HG03097 (cell line): ENCODE measurements around the gene RASGEF1B.

Experiments
- ATAC-seq: cut with Tn5 transposase; IDR thresholded peaks from one replicate; pipeline ENCODE4 v1.9.1; 2021; ENCODE audit not compliant: unreplicated experiment, low FRiP score

The RASGEF1B gene

DNA sequence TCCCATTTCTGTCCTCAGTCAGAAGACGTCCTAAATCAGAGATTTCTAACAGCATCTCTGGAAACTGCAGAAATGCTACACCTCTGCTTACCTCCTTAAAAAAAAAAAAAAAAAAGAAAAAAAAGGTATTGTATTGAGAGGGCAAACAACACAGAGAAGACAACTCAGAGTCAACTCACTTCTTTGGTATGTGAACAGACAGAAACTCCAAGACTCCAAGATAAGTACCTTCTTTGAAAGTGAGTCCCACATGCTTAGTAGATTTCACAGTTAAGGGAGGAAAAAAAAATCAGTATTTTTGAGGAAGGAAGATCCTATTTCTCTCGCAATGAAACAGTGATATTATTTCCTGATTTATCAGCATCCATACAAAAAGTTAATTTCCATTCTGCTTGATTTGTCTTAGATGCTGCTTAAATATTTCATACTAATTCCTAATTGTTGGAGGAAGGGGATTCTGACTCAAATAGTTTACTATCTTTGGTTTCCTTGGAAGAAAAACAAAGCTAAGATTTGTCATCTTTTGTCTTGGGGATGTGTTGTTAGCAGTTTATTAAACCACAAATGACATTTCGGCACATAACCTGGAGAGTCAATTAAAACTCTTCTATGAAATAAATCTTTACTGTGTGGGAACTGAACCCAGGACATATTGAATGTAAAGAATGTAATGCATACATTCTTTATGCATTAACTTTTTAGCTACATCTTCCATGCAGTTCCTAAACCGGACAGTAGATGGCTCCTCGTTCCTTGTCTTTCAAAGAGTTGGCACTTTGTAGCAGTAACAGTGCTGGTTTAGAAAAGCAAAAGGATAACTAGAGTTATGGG, 4.7 kb downstream of the RASGEF1B start:
- ATAC-seq = no peak

GRCh38 chr4:81465406-81466340, 6.0 kb downstream of the RASGEF1B start:
- ATAC-seq = no peak

DNA sequence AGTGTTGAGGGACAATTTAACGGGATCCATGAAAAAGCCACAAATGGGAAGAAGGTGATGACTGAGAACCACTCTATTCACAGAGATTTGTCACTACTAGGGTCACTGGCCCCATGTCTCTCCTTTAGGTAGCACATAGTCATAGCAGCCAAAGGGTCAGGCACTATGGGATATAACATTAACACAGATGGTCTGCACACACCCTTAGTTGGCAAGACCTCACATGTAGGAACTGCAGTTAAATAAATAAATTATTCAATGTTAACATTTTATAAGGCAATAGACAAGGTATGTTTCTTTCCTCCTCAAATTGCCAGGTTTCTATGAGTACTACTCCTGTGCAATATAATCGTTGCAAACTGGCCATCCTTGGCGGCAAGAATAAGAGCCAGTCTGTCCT, 10.9 kb downstream of the RASGEF1B start:
- ATAC-seq = no peak

DNA sequence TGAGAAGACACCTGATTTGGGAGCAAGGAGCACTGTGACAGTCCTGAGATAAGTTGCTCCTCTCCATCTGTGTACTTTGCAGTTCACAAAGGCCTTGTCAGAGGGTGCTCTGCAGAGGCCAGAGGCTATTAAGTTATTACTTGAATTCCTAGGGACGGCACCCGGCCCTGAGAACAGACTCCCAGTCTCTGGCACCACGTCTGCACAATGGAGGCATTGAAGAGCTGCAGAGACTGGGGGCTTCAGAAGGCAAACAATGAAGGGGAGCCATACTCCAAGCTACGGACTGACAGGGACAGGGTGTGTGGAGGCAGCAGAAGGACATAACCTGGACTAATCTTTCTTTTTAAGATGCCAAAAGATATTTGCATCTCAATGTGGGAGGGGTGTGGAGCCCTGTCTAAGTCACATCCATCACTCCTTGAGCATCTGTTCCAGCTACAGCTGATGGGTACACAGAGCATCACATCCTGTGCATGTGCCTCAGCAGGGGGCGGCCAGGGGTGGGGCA, 11.5 kb downstream of the RASGEF1B start:
- no peak for ATAC-seq

GRCh38 chr4:81459228-81459627, 12.5 kb downstream of the RASGEF1B start:
- ATAC-seq = no peak

- no peak for ATAC-seq
These were observed 13.7 kb downstream of the RASGEF1B start for GRCh38 chr4:81457921-81458520.

DNA sequence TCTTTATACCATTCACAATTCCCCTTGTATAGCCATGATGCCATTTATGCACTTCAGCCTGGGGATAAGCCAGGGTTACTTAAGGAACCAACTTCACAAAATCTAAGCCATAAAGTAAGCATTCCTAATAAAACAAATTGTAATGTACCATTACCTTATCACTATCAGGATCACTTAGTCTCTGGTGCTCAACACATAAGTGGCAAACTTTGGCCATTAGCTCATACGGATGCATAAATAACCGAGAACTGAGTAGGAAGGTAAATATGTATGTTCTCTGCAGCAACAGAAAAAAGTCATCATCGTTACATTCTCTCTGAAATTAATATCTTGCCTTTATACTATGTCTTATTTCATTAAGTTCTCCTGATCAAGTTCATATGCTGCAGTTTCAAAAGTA, 14.4 kb downstream of the RASGEF1B start:
- no peak for ATAC-seq

DNA sequence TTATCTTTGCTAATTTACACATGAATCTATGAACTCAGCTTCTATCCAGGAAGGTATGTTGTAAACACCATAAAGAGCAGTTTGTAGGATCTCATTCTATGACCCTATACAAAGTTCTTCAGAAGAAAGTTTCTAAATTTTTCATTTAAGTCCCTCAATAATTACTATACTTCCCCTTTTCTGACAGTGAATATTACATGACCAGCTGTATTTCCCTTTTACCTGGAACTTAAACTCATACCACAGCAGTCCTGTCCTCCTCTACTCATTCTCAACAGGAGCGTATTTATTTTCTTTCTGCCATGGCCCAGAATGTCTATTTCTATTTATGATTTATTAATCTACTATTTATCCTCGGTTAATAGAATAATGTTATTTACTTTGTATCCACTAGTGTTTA, 15.8 kb downstream of the RASGEF1B start:
- no peak for ATAC-seq

DNA sequence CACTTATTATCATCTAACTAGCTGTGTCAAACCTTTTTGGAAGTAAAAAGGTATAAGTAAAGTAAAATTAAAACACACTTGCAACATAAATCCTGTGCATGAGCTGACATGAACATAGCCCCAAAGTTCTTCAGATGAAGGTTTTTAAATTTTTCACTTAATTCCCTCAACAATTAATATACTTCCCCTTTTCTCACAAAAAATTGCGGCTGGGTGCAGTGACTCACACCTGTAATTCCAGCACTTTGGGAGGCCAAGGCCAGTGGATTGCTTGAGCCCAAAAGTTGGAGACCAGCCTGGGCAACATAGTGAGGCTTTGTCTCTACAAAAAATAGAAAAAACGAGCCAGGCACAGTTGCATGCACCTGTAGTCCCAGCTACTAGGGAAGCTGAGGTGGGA, 16.8 kb downstream of the RASGEF1B start:
- ATAC-seq = no peak

DNA sequence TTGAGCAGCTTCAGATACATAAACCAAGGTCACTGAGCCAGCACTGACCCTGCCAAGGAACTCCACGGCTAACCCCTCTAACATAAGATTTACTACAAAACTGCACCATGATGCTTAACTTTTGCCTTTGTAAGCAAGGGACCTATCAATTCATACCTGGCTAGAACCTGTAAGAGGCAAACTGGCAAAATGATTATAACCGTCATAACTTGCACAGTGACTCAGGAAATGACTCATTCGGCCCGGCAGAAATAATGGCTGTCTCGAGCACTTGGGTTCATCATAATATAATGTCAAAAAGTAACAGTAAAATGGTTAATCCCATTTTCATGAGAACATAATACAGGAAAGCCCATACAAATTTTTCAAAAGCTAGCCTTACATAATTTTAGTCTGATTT, 17.2 kb downstream of the RASGEF1B start:
- ATAC-seq = no peak

GRCh38 chr4:81453024-81453423, 18.7 kb downstream of the RASGEF1B start:
- no peak for ATAC-seq

DNA sequence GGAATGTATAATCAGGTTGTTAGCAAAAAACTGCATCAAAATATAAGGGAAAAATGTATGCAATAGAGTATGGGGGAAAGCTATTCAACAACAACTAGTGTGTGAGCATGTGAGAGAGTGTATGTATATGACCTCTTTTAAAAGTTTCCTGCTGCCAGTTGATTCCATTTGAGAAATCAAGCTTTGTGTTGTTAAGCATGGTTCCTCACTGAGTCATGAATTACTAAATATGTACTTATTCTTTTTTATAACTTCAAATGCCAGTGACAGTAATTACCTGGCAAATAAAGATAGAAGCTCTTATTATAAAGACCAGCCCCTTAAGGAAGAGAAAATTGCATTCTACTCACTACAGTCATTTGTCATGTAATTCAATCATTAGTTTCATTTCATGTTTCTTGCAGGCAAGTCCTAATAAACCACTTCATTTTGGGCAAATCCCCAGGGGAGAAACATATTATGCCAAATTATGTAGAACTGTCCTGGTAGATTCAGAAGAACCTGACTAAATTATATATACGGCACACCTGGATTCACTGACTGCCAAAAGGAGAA, 19.2 kb downstream of the RASGEF1B start:
- ATAC-seq = no peak

DNA sequence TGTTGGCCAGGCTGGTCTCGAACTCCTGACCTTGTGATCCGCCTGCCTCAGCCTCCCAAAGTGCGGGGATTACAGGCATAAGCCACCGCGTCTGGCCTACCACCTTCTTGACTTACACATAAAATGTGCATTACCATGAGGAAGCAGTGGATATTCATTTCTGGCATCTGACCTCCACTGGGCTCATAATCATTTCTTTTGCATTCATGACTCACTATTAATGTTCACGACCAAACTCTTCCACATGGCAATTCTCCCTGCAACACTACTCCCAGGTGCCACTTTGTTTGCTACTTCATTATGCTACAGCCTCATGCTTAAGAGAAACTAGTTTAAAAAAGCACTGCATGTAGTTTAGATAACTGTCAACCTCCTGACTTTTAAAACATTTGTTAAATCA, 22.7 kb downstream of the RASGEF1B start:
- ATAC-seq = no peak

GRCh38 chr4:81447566-81448229, 24.0 kb downstream of the RASGEF1B start:
- ATAC-seq = no peak

GRCh38 chr4:81446634-81447033, 25.1 kb downstream of the RASGEF1B start:
- ATAC-seq = no peak

DNA sequence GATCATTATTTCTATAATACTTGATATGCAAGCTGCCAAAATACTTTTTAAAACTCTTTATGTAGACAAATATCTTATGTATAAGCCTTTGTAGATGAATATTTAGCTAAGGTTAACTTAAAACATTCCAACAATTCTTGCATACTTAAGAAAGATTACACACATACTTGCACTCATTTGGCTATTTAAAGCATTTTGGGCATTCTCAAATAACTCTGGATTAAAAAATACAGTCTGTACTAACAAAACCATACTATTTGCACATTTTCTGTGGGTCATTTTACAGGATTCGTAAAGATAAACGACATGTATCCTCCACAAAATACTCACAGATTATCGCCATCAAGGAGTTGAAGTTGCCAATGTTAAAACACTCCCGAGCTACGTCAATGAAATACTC, 26.5 kb downstream of the RASGEF1B start:
- no peak for ATAC-seq

- ATAC-seq = no peak
These were observed 29.1 kb downstream of the RASGEF1B start for GRCh38 chr4:81442484-81443085.

DNA sequence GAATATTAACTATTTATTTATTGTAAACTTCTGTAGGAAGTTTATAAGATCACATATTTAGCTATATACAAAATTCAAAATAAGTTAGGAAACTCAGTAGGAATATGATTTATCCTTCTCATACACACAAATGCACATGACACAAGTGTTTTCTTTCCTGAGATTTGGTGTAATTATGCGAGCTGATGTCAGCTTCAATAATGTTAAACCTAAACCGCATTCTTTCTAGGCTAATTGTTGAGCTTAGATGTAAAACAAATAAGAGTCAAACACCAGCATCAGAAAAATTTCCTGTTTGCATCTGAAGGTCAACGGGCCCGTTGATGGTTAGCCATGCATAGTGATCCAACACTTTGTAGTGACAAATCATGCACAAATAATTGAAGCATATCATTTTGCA, 30.8 kb downstream of the RASGEF1B start:
- ATAC-seq = no peak

DNA sequence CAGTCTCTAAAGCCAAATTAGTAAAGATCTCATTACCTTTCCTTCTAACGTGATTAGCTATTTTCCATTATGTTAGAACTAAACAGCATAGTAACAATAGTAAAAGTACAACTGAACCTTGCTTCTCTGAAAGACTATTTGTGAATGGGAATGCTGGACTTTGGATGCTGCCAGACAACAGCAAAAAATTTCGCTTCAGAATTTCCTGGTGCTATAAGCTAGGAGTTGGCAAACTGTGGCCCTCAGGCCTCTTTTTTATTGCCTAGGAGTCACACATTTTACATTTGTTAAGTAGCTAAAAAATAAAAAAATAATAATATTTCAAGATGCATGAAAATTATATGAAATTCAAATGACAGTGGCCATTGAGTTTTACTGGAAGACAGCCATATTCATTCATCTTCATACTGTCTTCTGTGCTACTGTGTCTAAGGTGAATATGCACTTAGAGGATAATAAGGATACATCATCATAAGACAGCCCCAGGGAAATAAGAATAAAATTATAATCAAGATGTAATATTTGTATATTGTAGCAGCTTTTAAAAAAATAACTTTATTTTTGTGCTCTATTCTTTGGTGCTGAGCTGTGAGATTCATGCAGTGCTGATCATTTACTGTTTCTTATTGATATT, 34.6 kb downstream of the RASGEF1B start:
- ATAC-seq = no peak
